Lung (tissue), 12 donors: ENCODE data around the gene PLXND1. TPM values are rescaled to one million over a fixed set of nuclear protein-coding genes. Genes with fewer than 3 reads are reported as not detected.
"Not testable (repeated sequence)": the region's sequence is repeated elsewhere in the genome, so short reads cannot be mapped to it uniquely, and the experiment has no call there.

Experiments used
- ATAC-seq: fragments of 200-7000 bp; cut with Tn5 transposase; one replicate; pipeline ENCODE4 v1.9.1; 2020; ENCODE audit warnings: moderate number of reproducible peaks; ENCODE audit not compliant: insufficient read depth, low FRiP score
- DNase-seq, 3 donors: peaks; one replicate each; pipeline ENCODE4 v3.0.0-alpha.2; 2013 to 2017
- H3K27ac ChIP-seq, 2 donors: one replicate each; pipeline ENCODE4 v1.5.1; 2013; ENCODE audit warnings: mild to moderate bottlenecking in 2 of 2, moderate library complexity in 2 of 2, control low read depth in 1 of 2, inconsistent platforms in 1 of 2, low read depth in 1 of 2, low read length in 1 of 2
- H3K27me3 ChIP-seq, 3 donors: one replicate each; pipeline ENCODE4 v1.5.1; 2013; ENCODE audit warnings: low read length in 2 of 3; ENCODE audit not compliant: control insufficient read depth in 3 of 3, insufficient read depth in 3 of 3
- H3K36me3 ChIP-seq, 4 donors: one replicate each; pipeline ENCODE4 v1.5.1; 2013; ENCODE audit warnings: low read length in 4 of 4, mild to moderate bottlenecking in 1 of 4, moderate library complexity in 1 of 4; ENCODE audit not compliant: control insufficient read depth in 4 of 4, insufficient read depth in 4 of 4
- H3K4me1 ChIP-seq, 5 donors: one replicate each; pipeline ENCODE4 v1.5.1; 2013; ENCODE audit warnings: low read length in 5 of 5, mild to moderate bottlenecking in 2 of 5, moderate library complexity in 1 of 5; ENCODE audit not compliant: control insufficient read depth in 5 of 5, insufficient read depth in 5 of 5
- H3K4me3 ChIP-seq: one replicate; pipeline ENCODE4 v1.5.1; 2013; ENCODE audit warnings: mild to moderate bottlenecking, control low read depth, moderate library complexity
- H3K9ac ChIP-seq, 2 donors: one replicate each; pipeline ENCODE4 v1.5.1; 2013; ENCODE audit warnings: low read length in 2 of 2, control low read depth in 1 of 2; ENCODE audit not compliant: insufficient read depth in 1 of 2
- H3K9me3 ChIP-seq, 4 donors: one replicate each; pipeline ENCODE4 v1.5.1; 2013; ENCODE audit warnings: low read length in 3 of 4, mild to moderate bottlenecking in 1 of 4, moderate library complexity in 1 of 4; ENCODE audit not compliant: control insufficient read depth in 4 of 4, insufficient read depth in 3 of 4
- CTCF ChIP-seq: IDR thresholded peaks from 2 replicates; pipeline ENCODE4 v1.5.1; 2012; ENCODE audit warnings: mild to moderate bottlenecking; ENCODE audit errors: control extremely low read depth, extremely low read depth
- WGBS, 2 donors: extraction: QIAGEN DNeasy Blood & Tissue Kit; methylation state at CpG; one replicate each; pipeline ENCODE4 v1.1.7; 2013; 5-methylcytosine and 5-hydroxymethylcytosine counted together
- polyA plus RNA-seq, 2 donors: library from polyadenylated mRNA; stranded (reverse); fragments of 200-250 nt; gene quantifications; one replicate each; pipeline ENCODE4 v1.2.1, GENCODE V29; 2013
- total RNA-seq, 2 donors: library from RNA; depleted of rRNA in 1 of 2; stranded (reverse); fragments of >200 nt in 1 of 2; gene quantifications; one replicate each; pipeline ENCODE4 v1.2.1, GENCODE V29; 2014 to 2021
- donor health status: control.
- donor health status: control.
- donor health status: Bipolar disorder and iron deficiency.
- donor health status: healthy.
- donor health status: DM: yes; HTN: yes; CAD: no.

PLXND1 gene
- total and polyA plus RNA-seq, 4 donors: 128 to 233 (median 180) TPM

GRCh38 chr3:129648391-129648790 lies 41.9 kb upstream of the PLXND1 start:
- ATAC-seq (no peak), DNase-seq (no peak)
- no peaks in the 10 kb centered on the region for H3K27me3 ChIP-seq
- peak overlapping the region in 1 of 2 donors; percentile 55 for H3K9ac ChIP-seq
- H3K9me3 ChIP-seq: no peaks in the 10 kb centered on the region
- TF ChIP-seq CTCF: no peak
- H3K4me3 ChIP-seq: no peak overlapping the region
- peaks cover 0 to 3% (median 0%) of the 10 kb centered on the region in 4 donors for H3K36me3 ChIP-seq
- peaks cover 0 to 7% (median 4%) of the 10 kb centered on the region in 5 donors for H3K4me1 ChIP-seq
- WGBS, 2 donors: 81 to 88% methylated on average over 3 of the region's 3 CpGs
- no peak overlapping the region for H3K27ac ChIP-seq

GRCh38 chr3:129645286-129645685 lies 38.8 kb upstream of the PLXND1 start:
- no peak for ATAC-seq
- Histone ChIP-seq H3K4me1 (peaks cover 0 to 3% (median 0%) of the 10 kb centered on the region in 5 donors), H3K4me3 (no peak overlapping the region), H3K9ac (no peak overlapping the region), H3K36me3 (no peaks in the 10 kb centered on the region), H3K27me3 (no peaks in the 10 kb centered on the region), H3K9me3 (no peaks in the 10 kb centered on the region), H3K27ac (peak overlapping the region in 1 of 2 donors; percentile 0)
- DNase-seq: no peak
- TF ChIP-seq CTCF: no peak
- WGBS, 2 donors: 27 to 45% methylated on average over 5 of the region's 5 CpGs

GRCh38 chr3:129644836-129645235 lies 38.4 kb upstream of the PLXND1 start:
- H3K4me3 ChIP-seq: no peak overlapping the region
- ATAC-seq (no peak), DNase-seq (peak in 2 of 3 donors; percentile 46 to 72)
- H3K4me1 ChIP-seq: peaks cover 0 to 2% (median 0%) of the 10 kb centered on the region in 5 donors
- H3K9me3 ChIP-seq: no peaks in the 10 kb centered on the region
- 87 to 90% methylated on average over 3 of the region's 3 CpGs for WGBS, 2 donors
- no peak for TF ChIP-seq CTCF
- no peak overlapping the region for H3K9ac ChIP-seq
- H3K36me3 ChIP-seq: no peaks in the 10 kb centered on the region
- H3K27me3 ChIP-seq: no peaks in the 10 kb centered on the region
- H3K27ac ChIP-seq: peak overlapping the region in 1 of 2 donors; percentile 0

- not testable (repeated sequence) for H3K9ac ChIP-seq, H3K9me3 ChIP-seq, H3K27me3 ChIP-seq, H3K4me3 ChIP-seq, H3K4me1 ChIP-seq, ATAC-seq, H3K36me3 ChIP-seq, DNase-seq
- 54 to 73% methylated on average over 7 to 8 of the region's 10 CpGs for WGBS, 2 donors
- H3K27ac ChIP-seq: peak overlapping the region in 1 of 2 donors; percentile 30
These were observed 35.2 kb upstream of the PLXND1 start for GRCh38 chr3:129641567-129642260.

GRCh38 chr3:129640985-129641384 lies 34.5 kb upstream of the PLXND1 start:
- ATAC-seq, H3K9me3 ChIP-seq, H3K27ac ChIP-seq, H3K36me3 ChIP-seq, H3K27me3 ChIP-seq, H3K4me3 ChIP-seq, H3K9ac ChIP-seq, DNase-seq, H3K4me1 ChIP-seq: not testable (repeated sequence)
- WGBS, 2 donors: 69 to 81% methylated on average over 7 of the region's 7 CpGs
